Activated naive CD4-positive, alpha-beta T cell treated with anti-CD3 and anti-CD28 coated beads, Interleukin-2, amount 50 U/mL, for 24 hours (primary cell): ENCODE measurements around the gene DOK5.
A peak's percentile ranks its signal among the peaks of the same experiment; 100 is the strongest.

Source experiments
- H3K27ac Mint-ChIP-seq: one replicate; pipeline ENCODE4 v1.8.0; 2021; ENCODE audit warnings: mild to moderate bottlenecking, mixed read lengths
- H3K27me3 Mint-ChIP-seq: one replicate; pipeline ENCODE4 v1.8.0; 2021; ENCODE audit warnings: mixed read lengths
- H3K36me3 Mint-ChIP-seq: one replicate; pipeline ENCODE4 v1.8.0; 2021; ENCODE audit warnings: mixed read lengths
- H3K4me1 Mint-ChIP-seq: one replicate; pipeline ENCODE4 v1.8.0; 2021; ENCODE audit warnings: mixed read lengths
- H3K4me3 Mint-ChIP-seq: one replicate; pipeline ENCODE4 v1.8.0; 2021; ENCODE audit warnings: mild to moderate bottlenecking, mixed read lengths
- H3K9me3 Mint-ChIP-seq: one replicate; pipeline ENCODE4 v1.8.0; 2021; ENCODE audit warnings: mixed read lengths

DOK5 gene

DNA sequence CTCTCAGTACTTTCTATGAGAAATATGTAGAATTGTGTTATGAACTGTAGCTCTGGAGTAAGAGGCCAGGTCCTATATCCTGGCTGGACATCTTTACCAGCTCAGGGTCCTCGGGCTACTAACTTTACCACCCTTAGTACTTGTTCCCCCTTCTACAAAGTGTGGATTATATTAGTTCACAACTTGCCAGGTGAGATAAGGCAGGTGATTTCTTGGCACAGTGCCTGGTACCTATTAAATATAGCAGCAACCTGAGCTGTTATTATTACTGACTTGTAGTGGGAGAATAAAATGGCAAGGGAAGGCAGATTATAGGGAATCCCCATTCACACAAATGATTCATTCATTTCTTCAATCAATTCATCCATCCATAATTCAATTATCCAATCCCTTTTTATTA, 150.1 kb downstream of the DOK5 start:
- H3K4me3 Mint-ChIP-seq = no peak overlapping the region
- peaks cover 8% of the 10 kb centered on the region for H3K27me3 Mint-ChIP-seq
- H3K27ac Mint-ChIP-seq = no peak overlapping the region
- H3K36me3 Mint-ChIP-seq = no peaks in the 10 kb centered on the region
- H3K9me3 Mint-ChIP-seq = no peaks in the 10 kb centered on the region
- no peaks in the 10 kb centered on the region for H3K4me1 Mint-ChIP-seq

DNA sequence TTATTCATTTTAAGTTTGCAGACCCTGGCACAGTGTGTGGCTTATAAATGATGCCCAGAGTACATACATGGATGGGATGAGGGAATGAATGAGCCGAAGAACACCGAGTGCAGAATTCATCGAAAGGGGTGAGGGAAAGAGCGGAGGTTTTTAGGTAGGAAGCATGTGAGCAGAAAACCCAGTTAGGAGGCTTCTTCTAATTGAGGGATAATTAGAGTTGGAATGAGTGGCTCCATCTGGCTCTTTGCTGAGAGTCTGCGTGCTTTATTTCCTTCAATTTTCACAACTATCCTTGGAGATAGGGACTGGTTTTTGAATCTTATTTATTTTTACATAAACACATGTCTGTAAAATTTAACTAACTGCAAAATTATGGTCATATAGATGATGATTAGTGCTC, 150.7 kb downstream of the DOK5 start:
- no peaks in the 10 kb centered on the region for H3K4me1 Mint-ChIP-seq

DNA sequence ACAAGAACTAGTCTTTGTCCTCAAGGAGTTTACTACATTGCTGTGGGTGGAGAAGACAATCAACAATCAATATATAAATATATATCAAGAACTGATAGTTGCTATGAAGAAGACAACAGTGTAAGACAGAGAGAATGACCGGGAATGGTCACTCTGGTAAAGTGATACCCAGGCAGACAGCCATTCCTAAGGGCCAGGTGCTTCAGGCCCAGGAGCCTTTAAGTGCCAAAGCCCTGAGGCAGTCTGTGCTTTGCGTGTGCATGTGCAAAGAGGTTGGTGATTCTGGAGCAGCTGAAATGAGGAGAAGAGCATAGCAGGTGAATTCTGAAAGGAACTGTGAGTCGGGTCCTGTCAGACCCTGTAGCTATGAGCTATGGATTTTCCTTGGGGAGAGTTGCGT, 154.2 kb downstream of the DOK5 start:
- Mint-ChIP-seq H3K27ac (peak overlapping the region; percentile 27), H3K27me3 (peaks cover 7% of the 10 kb centered on the region), H3K9me3 (no peaks in the 10 kb centered on the region), H3K4me1 (no peaks in the 10 kb centered on the region), H3K36me3 (no peaks in the 10 kb centered on the region), H3K4me3 (no peak overlapping the region)

More for the DNA sequence above, 150.7 kb downstream of the DOK5 start:
- H3K4me3 Mint-ChIP-seq = no peak overlapping the region
- no peak overlapping the region for H3K27ac Mint-ChIP-seq
- H3K9me3 Mint-ChIP-seq = no peaks in the 10 kb centered on the region
- H3K27me3 Mint-ChIP-seq = peaks cover 8% of the 10 kb centered on the region
- H3K36me3 Mint-ChIP-seq = no peaks in the 10 kb centered on the region

DNA sequence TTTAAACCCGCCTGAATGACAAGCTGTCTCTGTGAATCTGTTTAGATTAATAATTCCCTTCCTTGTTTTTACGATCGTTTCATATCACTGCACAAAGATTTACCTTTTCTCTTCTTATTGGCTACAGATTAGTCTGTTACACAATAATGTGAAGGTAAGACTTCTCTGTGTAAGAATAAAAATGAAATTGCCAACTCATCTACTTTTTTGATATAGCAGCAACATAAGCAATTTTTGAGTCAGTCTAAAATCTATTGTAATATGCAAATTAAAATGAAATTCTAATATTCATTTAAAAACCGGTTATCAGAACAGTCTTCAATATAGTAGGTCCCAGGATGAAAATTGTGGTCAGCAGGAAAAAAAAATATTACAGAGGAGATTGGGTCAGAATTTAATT, 155.2 kb downstream of the DOK5 start:
- Mint-ChIP-seq H3K36me3 (no peaks in the 10 kb centered on the region), H3K9me3 (no peaks in the 10 kb centered on the region), H3K27ac (no peak overlapping the region), H3K27me3 (peaks cover 10% of the 10 kb centered on the region), H3K4me1 (no peaks in the 10 kb centered on the region), H3K4me3 (no peak overlapping the region)

DNA sequence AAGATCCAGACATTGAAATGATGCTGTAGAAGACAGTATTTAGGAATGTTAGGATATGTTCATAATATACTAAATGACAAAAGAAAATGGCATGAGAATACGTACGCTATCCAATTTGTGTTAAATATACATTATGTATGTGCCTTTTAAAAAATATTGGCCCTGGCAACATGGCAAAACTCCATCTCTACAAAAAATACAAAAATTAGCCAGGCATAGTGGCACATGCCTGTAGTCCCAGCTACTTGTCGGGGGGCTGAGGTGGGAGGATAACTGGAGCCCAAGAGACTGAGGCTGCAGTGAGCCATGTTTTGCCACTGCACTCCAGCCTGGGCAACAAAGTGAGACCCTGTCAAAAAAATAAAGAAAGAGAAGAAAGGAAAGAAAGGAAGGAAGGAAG, 155.7 kb downstream of the DOK5 start:
- Mint-ChIP-seq H3K27ac (no peak overlapping the region), H3K27me3 (peaks cover 10% of the 10 kb centered on the region), H3K4me3 (no peak overlapping the region), H3K9me3 (no peaks in the 10 kb centered on the region), H3K36me3 (no peaks in the 10 kb centered on the region), H3K4me1 (no peaks in the 10 kb centered on the region)

DNA sequence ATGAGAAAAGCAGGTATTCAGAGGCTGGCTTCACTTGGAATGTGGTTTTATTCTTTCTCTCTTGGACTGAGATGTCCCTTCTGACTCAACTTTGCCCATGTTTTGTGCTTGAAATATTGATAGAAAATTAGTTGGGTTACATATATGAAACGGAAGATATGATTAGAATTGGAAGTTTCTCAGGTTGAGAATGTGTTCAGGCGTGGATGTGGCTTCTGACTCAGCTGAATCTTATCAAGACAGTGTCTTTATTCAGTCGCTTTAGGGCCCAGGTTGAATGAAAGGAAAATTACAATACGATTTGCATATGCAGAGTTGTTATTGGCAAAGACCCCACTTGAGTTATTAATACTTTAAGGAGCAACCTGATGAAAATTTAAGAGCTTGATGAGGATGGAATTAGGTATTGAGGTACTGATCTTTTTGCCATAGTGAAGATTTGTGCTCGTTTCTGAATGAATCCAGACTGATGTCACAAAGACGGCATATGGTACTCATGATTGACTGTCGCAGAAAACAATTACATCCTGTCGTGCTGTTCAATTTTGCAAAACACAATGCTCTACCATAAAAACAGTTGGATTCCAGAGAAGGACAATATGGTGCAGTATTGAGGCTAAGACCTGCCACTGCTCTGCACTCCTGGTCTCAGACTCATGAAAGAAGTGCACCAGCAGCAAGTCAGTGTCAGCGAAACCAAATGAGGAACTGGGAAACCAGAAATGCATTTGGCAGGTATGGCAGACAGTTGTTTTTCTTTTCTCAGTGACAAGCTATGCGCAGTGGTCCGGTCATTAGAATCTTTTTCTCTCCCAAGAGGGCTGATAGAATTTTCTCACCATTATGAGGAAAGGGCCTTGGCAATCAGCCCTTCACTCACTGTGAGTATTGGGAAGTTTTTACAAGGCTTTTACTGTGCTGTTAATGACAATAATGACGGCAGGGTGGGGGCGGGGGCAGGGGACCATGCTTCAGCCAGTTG, 158.3 kb downstream of the DOK5 start:
- Mint-ChIP-seq H3K4me3 (no peak overlapping the region), H3K36me3 (no peaks in the 10 kb centered on the region), H3K27me3 (peaks cover 10% of the 10 kb centered on the region), H3K9me3 (no peaks in the 10 kb centered on the region), H3K4me1 (no peaks in the 10 kb centered on the region), H3K27ac (no peak overlapping the region)

DNA sequence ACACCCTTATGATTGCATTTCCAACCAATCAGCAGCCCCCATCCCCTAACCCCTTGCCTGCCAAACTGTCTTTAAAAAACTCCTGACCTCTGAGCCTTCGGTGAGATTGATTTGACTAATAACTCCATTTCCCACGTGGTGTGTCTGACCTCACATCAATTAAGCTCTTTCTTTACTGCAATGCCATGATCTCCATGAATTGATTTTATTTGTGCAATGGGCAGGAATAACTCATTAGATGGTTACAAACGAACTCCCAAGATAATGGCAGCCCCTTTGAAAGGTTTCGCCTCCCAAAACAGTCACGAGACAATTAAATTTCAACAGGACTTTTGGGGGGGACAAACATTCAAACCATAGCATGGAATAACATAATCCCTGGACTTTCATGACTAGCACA, 161.2 kb downstream of the DOK5 start:
- Mint-ChIP-seq H3K27ac (no peak overlapping the region), H3K4me1 (no peaks in the 10 kb centered on the region), H3K9me3 (no peaks in the 10 kb centered on the region), H3K27me3 (peaks cover 10% of the 10 kb centered on the region), H3K4me3 (no peak overlapping the region), H3K36me3 (no peaks in the 10 kb centered on the region)

DNA sequence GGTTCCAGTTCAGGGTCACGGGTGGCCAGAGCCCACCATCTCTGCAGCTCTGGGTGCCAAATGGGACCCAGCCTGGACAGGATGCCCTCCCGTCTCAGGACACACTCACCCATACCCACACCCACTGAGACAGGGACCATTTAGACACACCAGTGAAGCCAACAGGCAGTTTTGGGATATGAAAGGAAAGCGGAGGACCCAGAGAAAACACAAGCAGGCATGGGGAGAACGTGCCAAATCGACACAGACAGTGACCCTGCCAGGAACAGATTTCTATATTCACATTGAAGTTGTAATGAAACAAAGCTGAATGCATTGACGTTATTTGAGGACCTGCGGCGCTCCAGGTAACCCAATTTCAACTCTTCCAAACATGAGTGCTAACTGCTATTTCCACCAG, 164.5 kb downstream of the DOK5 start:
- Mint-ChIP-seq H3K4me3 (no peak overlapping the region), H3K27ac (no peak overlapping the region), H3K9me3 (no peaks in the 10 kb centered on the region), H3K36me3 (no peaks in the 10 kb centered on the region), H3K27me3 (peaks cover 6% of the 10 kb centered on the region), H3K4me1 (no peaks in the 10 kb centered on the region)

DNA sequence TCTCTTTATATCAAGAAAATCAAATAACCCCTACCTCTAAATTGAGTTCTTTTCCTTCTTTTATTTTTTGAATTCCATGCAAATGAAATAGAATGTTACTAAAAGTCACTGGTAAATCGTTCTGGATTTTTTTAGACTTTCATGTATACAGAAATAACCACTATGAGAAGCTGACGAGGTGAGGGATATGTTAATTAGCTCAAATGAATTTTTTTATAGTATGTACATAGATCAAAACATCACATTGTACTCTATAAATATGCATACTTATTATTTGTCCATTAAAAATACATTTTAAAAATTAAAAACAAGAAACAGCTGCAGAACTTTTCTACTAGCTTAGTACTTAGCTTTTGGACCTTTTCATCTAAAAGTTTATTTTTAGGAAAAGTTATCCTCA, 165.4 kb downstream of the DOK5 start:
- no peaks in the 10 kb centered on the region for H3K4me1 Mint-ChIP-seq
- H3K9me3 Mint-ChIP-seq = no peaks in the 10 kb centered on the region
- H3K4me3 Mint-ChIP-seq = no peak overlapping the region
- H3K27me3 Mint-ChIP-seq = peaks cover 6% of the 10 kb centered on the region
- no peaks in the 10 kb centered on the region for H3K36me3 Mint-ChIP-seq
- no peak overlapping the region for H3K27ac Mint-ChIP-seq

DNA sequence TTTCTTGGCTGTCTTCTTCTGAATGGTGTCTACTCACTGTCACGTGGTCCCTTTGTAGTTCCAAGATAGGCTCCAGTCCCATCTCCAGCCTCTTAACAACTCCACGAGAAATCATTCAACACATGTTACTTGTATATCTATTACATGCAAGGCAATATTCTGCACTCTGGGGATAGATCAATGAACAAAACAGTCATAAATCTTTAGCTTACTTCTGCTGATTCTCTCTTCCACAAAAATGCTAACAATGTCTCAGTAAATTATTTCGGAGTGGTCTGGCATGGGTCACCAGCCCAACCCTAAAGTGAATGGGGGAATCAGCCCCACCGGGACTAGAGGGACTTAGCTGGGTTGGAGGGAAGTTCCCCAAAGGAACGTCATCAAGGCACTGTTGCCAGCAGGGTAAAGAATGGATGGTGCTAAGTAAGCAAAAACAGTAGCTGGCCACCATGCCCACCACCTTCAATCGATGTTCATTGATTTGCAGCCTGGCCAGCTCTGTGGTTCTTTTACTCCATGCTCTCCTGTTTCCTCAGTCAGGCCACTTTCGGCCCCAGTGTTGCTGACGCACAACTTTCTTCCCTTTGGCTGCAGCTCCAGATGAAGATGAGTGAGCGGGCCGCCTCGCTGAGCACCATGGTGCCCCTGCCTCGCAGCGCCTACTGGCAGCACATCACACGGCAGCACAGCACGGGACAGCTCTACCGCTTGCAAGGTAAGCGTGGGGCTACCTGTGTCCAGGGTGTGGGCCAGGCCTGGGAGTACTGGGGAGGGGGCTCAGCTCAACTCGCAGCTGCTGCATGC, 167.7 kb downstream of the DOK5 start:
- Mint-ChIP-seq H3K27me3 (peaks cover 4% of the 10 kb centered on the region), H3K27ac (no peak overlapping the region), H3K4me3 (no peak overlapping the region), H3K4me1 (no peaks in the 10 kb centered on the region), H3K36me3 (no peaks in the 10 kb centered on the region), H3K9me3 (no peaks in the 10 kb centered on the region)

DNA sequence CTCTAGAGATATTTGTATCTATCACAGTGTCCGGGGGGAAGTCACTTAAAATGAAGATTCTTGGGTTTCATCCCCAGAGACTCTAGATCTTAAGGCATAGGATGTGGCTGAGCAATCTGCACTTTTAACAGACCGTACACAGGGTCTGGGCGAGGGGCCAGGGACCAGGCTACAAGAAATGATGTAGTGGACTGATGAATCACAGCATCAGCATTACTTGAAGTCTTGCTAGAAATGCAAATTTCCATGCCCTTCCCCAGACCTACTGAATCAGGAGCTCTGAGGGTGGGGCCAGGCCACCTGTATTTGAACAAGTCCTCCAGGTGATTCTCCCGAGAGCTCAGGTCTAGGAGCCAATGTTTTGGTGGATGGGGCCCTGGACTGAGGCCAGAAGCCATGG, 168.4 kb downstream of the DOK5 start:
- H3K4me3 Mint-ChIP-seq = no peak overlapping the region
- peaks cover 4% of the 10 kb centered on the region for H3K27me3 Mint-ChIP-seq
- no peaks in the 10 kb centered on the region for H3K36me3 Mint-ChIP-seq
- H3K9me3 Mint-ChIP-seq = no peaks in the 10 kb centered on the region
- no peaks in the 10 kb centered on the region for H3K4me1 Mint-ChIP-seq
- no peak overlapping the region for H3K27ac Mint-ChIP-seq

DNA sequence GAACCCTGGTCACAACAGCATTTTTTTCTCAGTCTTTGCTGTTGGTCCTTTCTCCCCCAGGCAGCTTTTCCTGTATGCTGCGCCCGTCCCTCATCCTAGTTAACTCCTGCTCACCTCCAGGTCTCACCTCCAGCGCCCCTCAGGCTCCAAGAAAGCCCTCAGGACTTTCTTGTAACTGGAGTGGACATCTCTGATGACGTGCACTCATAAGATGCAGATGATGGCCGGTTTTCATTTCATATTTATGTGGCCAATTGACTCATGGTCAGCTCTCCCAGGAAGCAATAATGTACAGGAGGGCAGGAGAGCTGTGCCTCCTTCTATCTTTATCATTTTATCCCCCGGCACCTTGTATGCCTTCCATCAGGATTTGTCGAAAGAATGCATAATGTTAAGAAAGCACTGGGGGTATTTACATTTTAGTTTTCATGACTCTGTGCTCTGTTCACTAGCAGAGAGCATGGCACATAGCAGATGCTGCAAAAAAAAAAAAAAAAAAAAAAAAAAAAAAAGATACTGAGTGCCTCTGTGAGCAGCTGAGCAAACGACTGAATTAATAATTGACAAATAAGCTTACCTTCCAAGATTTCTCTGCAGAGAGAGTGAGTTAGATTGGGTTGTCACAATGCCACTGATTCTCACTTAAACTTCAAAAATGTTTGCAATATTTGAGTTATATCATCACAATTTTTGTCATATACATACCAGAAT, 170.2 kb downstream of the DOK5 start:
- peaks cover 1% of the 10 kb centered on the region for H3K27me3 Mint-ChIP-seq
- H3K27ac Mint-ChIP-seq = no peak overlapping the region
- H3K36me3 Mint-ChIP-seq = no peaks in the 10 kb centered on the region
- no peak overlapping the region for H3K4me3 Mint-ChIP-seq
- H3K9me3 Mint-ChIP-seq = no peaks in the 10 kb centered on the region
- H3K4me1 Mint-ChIP-seq = no peaks in the 10 kb centered on the region

DNA sequence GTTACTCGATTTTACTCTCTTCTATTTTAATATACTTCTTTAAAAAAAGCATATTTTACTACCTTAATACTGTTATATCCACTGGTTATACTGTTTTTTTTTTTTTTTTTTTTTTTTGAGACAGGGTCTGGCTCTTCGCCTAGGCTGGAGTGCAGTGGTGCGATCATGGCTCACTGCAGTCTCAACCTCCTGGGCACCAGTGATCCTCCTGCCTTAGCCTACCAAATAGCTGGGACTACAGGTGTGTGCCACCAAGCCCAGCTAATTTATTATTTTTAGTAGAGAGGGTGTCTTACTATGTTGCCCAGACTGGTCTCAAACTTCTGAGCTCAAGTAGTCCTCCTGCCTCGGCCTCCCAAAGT, 170.7 kb downstream of the DOK5 start:
- no peaks in the 10 kb centered on the region for H3K36me3 Mint-ChIP-seq
- H3K9me3 Mint-ChIP-seq = no peaks in the 10 kb centered on the region
- no peak overlapping the region for H3K27ac Mint-ChIP-seq
- H3K4me1 Mint-ChIP-seq = no peaks in the 10 kb centered on the region
- H3K27me3 Mint-ChIP-seq = peaks cover 1% of the 10 kb centered on the region
- no peak overlapping the region for H3K4me3 Mint-ChIP-seq

DNA sequence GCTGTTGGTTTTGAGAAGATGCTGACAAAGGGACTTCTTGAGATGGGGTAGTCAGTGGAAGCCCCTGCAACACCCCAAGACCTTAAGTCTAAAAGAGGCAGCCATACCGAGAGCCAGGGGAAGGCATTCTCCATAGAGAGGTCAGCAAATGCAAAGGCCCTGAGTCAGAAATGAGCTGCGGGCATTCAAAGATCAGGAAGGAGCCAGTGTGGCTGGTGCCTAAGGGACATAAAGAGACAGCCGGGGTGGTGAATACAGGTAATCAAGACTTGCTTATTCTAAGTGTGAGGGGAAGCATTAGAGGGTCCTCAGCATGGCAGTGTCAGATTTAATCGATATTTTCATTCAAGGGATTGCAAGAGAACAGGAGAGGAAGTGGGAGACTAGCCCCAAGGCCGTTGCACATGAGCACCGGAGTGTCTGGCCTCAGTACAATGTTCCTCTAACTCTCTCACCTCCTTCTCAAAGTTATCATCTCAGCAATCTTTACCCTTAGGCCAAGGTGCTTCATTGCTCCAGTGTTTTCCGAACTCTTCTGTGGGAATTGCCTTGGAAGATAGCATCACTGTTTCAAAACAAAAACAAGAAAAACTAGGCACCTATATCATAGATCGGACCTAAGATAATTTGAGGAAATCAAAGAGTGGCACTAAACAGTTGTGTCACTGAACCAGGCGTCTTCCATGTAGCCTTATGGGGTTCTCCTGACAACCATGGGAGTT, 173.2 kb downstream of the DOK5 start:
- Mint-ChIP-seq H3K9me3 (no peaks in the 10 kb centered on the region), H3K36me3 (no peaks in the 10 kb centered on the region), H3K4me1 (no peaks in the 10 kb centered on the region), H3K27ac (no peak overlapping the region), H3K27me3 (peaks cover 2% of the 10 kb centered on the region), H3K4me3 (no peak overlapping the region)

DNA sequence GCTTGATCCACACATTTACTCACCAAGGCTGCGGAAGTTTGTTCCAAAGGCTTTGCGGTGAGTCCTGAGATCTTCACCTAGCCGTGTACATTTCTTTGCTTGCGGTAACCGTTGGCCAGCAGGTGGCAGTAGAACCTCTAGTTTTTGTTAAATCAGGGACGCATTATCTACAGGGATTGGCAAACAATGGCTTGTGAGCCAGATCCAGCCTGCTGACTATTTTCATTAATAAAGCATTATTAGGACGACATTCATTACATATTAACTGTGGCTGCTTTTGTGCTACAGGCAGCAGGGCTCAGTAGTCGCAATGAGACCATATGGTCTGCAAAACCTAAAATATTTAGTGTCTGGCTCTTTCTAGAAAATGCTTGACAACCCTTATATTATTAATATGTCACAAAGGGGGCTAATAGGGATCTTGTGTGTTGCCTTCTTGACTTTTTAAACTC, 174.1 kb downstream of the DOK5 start:
- no peaks in the 10 kb centered on the region for H3K4me1 Mint-ChIP-seq
- H3K36me3 Mint-ChIP-seq = no peaks in the 10 kb centered on the region
- no peak overlapping the region for H3K4me3 Mint-ChIP-seq
- H3K9me3 Mint-ChIP-seq = no peaks in the 10 kb centered on the region
- peaks cover 2% of the 10 kb centered on the region for H3K27me3 Mint-ChIP-seq
- H3K27ac Mint-ChIP-seq = no peak overlapping the region
